SK-N-SH treated with all-trans-retinoic acid at 6 μM for 48 hours (cell line): ENCODE data around the gene SLC10A6.

Source experiments
- ATAC-seq: fragments of 200-7000 bp; cut with Tn5 transposase; 3 replicates; pipeline ENCODE4 v1.9.1; 2020; ENCODE audit warnings: mild to moderate bottlenecking, moderate library complexity
- BACH2 ChIP-seq: fragments of 250-450 bp; sonication (Bioruptor Pico); IDR thresholded peaks from 2 replicates; pipeline ENCODE4 v1.9.0; 2021; ENCODE audit warnings: mild to moderate bottlenecking, borderline replicate concordance
- CSDC2 ChIP-seq: fragments of 250-450 bp; sonication (Bioruptor Pico); IDR thresholded peaks from 2 replicates; pipeline ENCODE4 v1.5.0; 2020; ENCODE audit warnings: mild to moderate bottlenecking, moderate library complexity
- ESRRG ChIP-seq: fragments of 250-450 bp; sonication (Bioruptor Pico); IDR thresholded peaks from 2 replicates; pipeline ENCODE4 v1.6.1; 2021; ENCODE audit warnings: mild to moderate bottlenecking
- GLIS3 ChIP-seq: fragments of 250-450 bp; sonication (Bioruptor Pico); IDR thresholded peaks from 2 replicates; pipeline ENCODE4 v1.5.0; 2020; ENCODE audit warnings: mild to moderate bottlenecking, moderate library complexity
- ISL1 ChIP-seq: fragments of 250-450 bp; sonication (Bioruptor Pico); IDR thresholded peaks from 2 replicates; pipeline ENCODE4 v2.1.2; 2022; ENCODE audit warnings: mild to moderate bottlenecking, moderate library complexity
- OSR1 ChIP-seq: fragments of 250-450 bp; sonication (Bioruptor Pico); IDR thresholded peaks from 2 replicates; pipeline ENCODE4 v1.8.0; 2022; ENCODE audit warnings: moderate library complexity, mild to moderate bottlenecking, inconsistent platforms
- PPARA ChIP-seq: fragments of 250-450 bp; sonication (Bioruptor Pico); IDR thresholded peaks from 2 replicates; pipeline ENCODE4 v1.5.0; 2020; ENCODE audit warnings: mild to moderate bottlenecking, borderline replicate concordance
- RARB ChIP-seq: fragments of 250-450 bp; sonication (Bioruptor Pico); IDR thresholded peaks from 2 replicates; pipeline ENCODE4 v1.8.0; 2021; ENCODE audit warnings: mild to moderate bottlenecking, moderate library complexity
- SNAI2 ChIP-seq: fragments of 250-450 bp; sonication (Bioruptor Pico); IDR thresholded peaks from 2 replicates; pipeline ENCODE4 v1.5.0; 2020; ENCODE audit warnings: mild to moderate bottlenecking, moderate library complexity
- TCF4 ChIP-seq: fragments of 250-450 bp; sonication (Bioruptor Pico); IDR thresholded peaks from 2 replicates; pipeline ENCODE4 v1.8.0; 2021; ENCODE audit warnings: mild to moderate bottlenecking, moderate library complexity, borderline replicate concordance
- TOX ChIP-seq: fragments of 250-450 bp; sonication (Bioruptor Pico); IDR thresholded peaks from 2 replicates; pipeline ENCODE4 v1.8.0; 2021; ENCODE audit warnings: mild to moderate bottlenecking, moderate library complexity, borderline replicate concordance
- ZC3H10 ChIP-seq: fragments of 250-450 bp; sonication (Bioruptor Pico); IDR thresholded peaks from 2 replicates; pipeline ENCODE4 v1.5.1; 2021; ENCODE audit warnings: mild to moderate bottlenecking, moderate library complexity
- ZFP3 ChIP-seq: fragments of 250-450 bp; sonication (Bioruptor Pico); IDR thresholded peaks from 2 replicates; pipeline ENCODE4 v1.5.0; 2020; ENCODE audit warnings: mild to moderate bottlenecking, moderate library complexity
- ZFP30 ChIP-seq: fragments of 450-650 bp; formaldehyde crosslinking; IDR thresholded peaks from 2 replicates; pipeline ENCODE4 v1.5.0; 2022; ENCODE audit warnings: mild to moderate bottlenecking, moderate library complexity
- ZNF565 ChIP-seq: fragments of 450-650 bp; formaldehyde crosslinking; conservative IDR thresholded peaks from 2 replicates; pipeline ENCODE4 v1.5.0; 2020; ENCODE audit warnings: low read depth, mild to moderate bottlenecking, moderate library complexity
- ZNF70 ChIP-seq: fragments of 450-650 bp; formaldehyde crosslinking; IDR thresholded peaks from 2 replicates; pipeline ENCODE4 v1.5.0; 2020; ENCODE audit warnings: mild to moderate bottlenecking, moderate library complexity
- ZNF8 ChIP-seq: fragments of 450-650 bp; formaldehyde crosslinking; IDR thresholded peaks from 2 replicates; pipeline ENCODE4 v1.5.0; 2020; ENCODE audit warnings: mild to moderate bottlenecking, moderate library complexity
- TF ChIP-seq, protein P1 (sequence below): fragments of 250-450 bp; sonication (Bioruptor Pico); IDR thresholded peaks from 2 replicates; pipeline ENCODE4 v1.8.0; 2021; ENCODE audit warnings: low read depth, mild to moderate bottlenecking, moderate library complexity, borderline replicate concordance
- TF ChIP-seq, protein P2 (sequence below): fragments of 250-450 bp; sonication (Bioruptor Pico); IDR thresholded peaks from 2 replicates; pipeline ENCODE4 v1.5.1; 2021; ENCODE audit warnings: mild to moderate bottlenecking, moderate library complexity
- TF ChIP-seq, protein P3 (sequence below): fragments of 250-450 bp; sonication (Bioruptor Pico); IDR thresholded peaks from 2 replicates; pipeline ENCODE4 v1.8.0; 2020; ENCODE audit warnings: mild to moderate bottlenecking, moderate library complexity, borderline replicate concordance
- TF ChIP-seq, protein P4 (sequence below): fragments of 250-450 bp; sonication (Bioruptor Pico); IDR thresholded peaks from 2 replicates; pipeline ENCODE4 v1.5.0; 2020; ENCODE audit warnings: mild to moderate bottlenecking, moderate library complexity
- TF ChIP-seq, protein P5 (sequence below): fragments of 250-450 bp; sonication (Bioruptor Pico); IDR thresholded peaks from 2 replicates; pipeline ENCODE4 v1.5.1; 2020; ENCODE audit warnings: low read depth, mild to moderate bottlenecking, moderate library complexity

The SLC10A6 gene, protein sequence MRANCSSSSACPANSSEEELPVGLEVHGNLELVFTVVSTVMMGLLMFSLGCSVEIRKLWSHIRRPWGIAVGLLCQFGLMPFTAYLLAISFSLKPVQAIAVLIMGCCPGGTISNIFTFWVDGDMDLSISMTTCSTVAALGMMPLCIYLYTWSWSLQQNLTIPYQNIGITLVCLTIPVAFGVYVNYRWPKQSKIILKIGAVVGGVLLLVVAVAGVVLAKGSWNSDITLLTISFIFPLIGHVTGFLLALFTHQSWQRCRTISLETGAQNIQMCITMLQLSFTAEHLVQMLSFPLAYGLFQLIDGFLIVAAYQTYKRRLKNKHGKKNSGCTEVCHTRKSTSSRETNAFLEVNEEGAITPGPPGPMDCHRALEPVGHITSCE

DNA sequence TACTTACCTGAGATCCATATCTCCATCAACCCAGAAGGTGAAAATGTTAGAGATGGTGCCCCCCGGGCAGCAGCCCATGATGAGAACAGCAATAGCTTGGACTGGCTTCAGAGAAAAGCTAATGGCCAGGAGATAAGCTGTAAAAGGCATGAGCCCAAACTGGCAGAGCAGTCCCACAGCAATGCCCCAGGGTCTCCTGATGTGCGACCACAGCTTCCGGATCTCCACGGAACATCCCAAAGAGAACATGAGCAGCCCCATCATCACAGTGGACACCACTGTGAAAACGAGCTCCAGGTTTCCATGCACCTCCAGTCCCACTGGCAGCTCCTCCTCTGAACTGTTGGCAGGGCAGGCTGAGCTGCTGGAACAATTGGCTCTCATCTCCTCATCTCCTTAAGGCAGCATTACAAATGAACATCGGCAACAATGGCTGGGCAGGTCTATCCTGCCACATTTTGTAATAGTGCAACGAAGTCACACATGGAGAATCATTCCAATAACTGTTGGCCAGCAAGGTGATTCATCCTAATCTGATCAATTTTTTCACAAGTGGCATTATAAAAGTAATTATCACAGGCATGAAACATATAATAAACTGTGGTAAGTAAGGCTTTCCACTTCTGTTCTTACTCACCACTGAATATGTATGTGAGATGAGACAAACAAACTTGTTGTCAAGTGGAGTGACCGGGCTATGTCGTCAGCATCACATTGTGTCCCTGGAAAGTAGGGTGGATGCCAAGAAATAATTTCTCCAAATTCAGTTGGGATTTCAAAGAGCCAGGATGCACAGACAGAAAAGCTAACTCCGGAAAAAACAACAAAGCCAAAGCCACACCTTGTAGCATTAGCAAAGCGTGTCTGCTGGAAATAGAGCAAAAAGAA lies at the start of gene SLC10A6:
Gene SLC10A6, minus strand, starts transcription at position 653 of the 888 bp plus-strand sequence. Its CDS starts 269 bp downstream, at position 384.
- ATAC-seq = no peak
- TF ChIP-seq, protein P1, sequence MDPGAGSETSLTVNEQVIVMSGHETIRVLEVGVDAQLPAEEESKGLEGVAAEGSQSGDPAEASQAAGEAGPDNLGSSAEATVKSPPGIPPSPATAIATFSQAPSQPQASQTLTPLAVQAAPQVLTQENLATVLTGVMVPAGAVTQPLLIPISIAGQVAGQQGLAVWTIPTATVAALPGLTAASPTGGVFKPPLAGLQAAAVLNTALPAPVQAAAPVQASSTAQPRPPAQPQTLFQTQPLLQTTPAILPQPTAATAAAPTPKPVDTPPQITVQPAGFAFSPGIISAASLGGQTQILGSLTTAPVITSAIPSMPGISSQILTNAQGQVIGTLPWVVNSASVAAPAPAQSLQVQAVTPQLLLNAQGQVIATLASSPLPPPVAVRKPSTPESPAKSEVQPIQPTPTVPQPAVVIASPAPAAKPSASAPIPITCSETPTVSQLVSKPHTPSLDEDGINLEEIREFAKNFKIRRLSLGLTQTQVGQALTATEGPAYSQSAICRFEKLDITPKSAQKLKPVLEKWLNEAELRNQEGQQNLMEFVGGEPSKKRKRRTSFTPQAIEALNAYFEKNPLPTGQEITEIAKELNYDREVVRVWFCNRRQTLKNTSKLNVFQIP = no peak
- no peak for TF ChIP-seq ZNF8
- no peak for TF ChIP-seq ZFP30 (CRISPR knock-in tag)
- no peak for TF ChIP-seq OSR1
- TF ChIP-seq PPARA (CRISPR knock-in tag) = no peak
- TF ChIP-seq ZNF70 = no peak
- TF ChIP-seq ESRRG (CRISPR knock-in tag) = no peak
- TF ChIP-seq, protein P2, sequence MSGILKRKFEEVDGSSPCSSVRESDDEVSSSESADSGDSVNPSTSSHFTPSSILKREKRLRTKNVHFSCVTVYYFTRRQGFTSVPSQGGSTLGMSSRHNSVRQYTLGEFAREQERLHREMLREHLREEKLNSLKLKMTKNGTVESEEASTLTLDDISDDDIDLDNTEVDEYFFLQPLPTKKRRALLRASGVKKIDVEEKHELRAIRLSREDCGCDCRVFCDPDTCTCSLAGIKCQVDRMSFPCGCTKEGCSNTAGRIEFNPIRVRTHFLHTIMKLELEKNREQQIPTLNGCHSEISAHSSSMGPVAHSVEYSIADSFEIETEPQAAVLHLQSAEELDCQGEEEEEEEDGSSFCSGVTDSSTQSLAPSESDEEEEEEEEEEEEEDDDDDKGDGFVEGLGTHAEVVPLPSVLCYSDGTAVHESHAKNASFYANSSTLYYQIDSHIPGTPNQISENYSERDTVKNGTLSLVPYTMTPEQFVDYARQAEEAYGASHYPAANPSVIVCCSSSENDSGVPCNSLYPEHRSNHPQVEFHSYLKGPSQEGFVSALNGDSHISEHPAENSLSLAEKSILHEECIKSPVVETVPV (CRISPR knock-in tag) = no peak
- TF ChIP-seq ZFP3 = no peak
- TF ChIP-seq ZC3H10 = no peak
- no peak for TF ChIP-seq TOX (CRISPR knock-in tag)
- TF ChIP-seq, protein P3, sequence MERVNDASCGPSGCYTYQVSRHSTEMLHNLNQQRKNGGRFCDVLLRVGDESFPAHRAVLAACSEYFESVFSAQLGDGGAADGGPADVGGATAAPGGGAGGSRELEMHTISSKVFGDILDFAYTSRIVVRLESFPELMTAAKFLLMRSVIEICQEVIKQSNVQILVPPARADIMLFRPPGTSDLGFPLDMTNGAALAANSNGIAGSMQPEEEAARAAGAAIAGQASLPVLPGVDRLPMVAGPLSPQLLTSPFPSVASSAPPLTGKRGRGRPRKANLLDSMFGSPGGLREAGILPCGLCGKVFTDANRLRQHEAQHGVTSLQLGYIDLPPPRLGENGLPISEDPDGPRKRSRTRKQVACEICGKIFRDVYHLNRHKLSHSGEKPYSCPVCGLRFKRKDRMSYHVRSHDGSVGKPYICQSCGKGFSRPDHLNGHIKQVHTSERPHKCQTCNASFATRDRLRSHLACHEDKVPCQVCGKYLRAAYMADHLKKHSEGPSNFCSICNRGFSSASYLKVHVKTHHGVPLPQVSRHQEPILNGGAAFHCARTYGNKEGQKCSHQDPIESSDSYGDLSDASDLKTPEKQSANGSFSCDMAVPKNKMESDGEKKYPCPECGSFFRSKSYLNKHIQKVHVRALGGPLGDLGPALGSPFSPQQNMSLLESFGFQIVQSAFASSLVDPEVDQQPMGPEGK = no peak
- no peak for TF ChIP-seq GLIS3 (CRISPR knock-in tag)
- TF ChIP-seq SNAI2 = no peak
- TF ChIP-seq CSDC2 (CRISPR knock-in tag) = no peak

DNA sequence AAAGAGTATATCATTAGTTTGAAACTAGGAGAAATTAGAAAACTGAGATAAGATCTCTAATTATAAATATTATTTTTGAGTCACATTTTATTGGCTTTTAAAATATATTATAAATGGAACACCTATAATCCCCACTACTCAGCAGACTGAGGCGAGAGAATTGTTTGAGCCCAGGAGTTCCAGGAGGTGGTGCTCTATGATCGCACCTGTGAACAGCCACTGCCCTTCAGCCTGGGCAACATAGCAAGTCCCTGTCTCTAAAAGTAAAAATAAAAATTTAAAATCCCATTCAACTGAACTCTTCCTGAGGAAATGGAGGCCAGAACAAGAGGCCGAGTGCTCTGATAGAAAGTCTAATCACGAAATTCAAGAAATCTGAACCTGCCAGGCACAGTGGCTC lies 49.4 kb upstream of the SLC10A6 start:
- TF ChIP-seq CSDC2 (CRISPR knock-in tag) (no peak), ISL1 (no peak), RARB (CRISPR knock-in tag) (no peak), ZFP30 (CRISPR knock-in tag) (no peak), TOX (CRISPR knock-in tag) (no peak)
- ATAC-seq = no peak

DNA sequence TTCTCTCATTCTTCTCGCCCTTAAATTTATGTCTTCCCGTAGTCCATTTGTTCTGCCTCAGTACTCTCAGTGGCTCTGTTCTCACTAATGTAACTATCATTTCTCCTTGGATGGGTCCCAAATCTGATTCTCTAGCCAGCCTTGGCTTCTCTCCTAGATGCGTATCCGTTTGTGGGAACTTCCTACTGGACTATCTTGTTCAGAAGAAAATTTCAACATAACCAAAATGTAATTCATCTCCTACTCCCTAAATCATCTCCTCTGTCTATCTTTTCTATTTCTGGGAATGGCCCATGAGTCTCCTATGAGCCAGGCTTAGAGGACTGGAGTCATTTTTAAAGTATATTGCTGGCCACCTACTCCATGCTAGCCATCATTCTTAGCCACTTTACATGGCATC lies 47.4 kb upstream of the SLC10A6 start:
- TF ChIP-seq CSDC2 (CRISPR knock-in tag) (no peak), ZNF565 (CRISPR knock-in tag) (no peak), ZFP3 (no peak), ZFP30 (CRISPR knock-in tag) (no peak), ZC3H10 (no peak), TOX (CRISPR knock-in tag) (no peak), ESRRG (CRISPR knock-in tag) (no peak), SNAI2 (no peak), RARB (CRISPR knock-in tag) (no peak), TCF4 (peak; percentile 38; the same call in 1 of the 2 replicates), ISL1 (peak; percentile 81), GLIS3 (CRISPR knock-in tag) (no peak)
- no peak for ATAC-seq

DNA sequence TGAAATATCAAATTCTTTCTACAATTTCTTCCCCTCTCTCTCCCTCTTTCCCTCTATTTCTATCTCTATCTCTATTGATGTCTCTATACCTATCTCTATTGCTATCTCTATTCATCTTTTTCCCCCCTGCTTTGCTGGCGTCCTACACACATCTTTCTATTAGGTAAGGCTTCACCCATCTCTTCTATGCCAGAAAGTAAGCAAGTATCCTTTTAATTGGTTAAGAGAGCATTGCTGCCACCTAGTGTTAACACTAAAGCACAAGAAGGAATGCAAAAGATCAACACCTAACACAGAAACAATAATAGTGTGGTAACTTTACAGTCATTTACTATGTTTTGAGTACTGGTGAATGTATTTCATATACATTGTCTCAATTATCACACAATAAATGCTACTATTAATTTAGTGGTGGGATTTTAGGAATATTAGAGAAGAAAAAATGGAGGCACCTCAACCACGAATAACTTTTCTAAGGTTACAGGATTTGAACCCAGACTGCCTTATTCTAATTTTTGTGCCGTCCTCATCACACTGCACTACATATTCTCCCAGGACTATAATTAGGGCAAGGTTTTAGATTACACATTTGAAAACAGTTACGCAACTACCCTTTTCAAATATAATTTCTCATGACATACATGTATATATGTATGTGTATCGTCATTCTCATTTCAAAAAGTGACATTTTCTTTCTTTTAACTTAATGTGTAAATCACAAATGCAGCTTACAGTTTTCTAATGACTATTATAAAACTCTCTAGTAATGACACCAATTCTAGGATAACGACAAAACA lies 46.7 kb upstream of the SLC10A6 start:
- peak; percentile 48 for ATAC-seq
- no peak for TF ChIP-seq PPARA (CRISPR knock-in tag)
- TF ChIP-seq, protein P4, sequence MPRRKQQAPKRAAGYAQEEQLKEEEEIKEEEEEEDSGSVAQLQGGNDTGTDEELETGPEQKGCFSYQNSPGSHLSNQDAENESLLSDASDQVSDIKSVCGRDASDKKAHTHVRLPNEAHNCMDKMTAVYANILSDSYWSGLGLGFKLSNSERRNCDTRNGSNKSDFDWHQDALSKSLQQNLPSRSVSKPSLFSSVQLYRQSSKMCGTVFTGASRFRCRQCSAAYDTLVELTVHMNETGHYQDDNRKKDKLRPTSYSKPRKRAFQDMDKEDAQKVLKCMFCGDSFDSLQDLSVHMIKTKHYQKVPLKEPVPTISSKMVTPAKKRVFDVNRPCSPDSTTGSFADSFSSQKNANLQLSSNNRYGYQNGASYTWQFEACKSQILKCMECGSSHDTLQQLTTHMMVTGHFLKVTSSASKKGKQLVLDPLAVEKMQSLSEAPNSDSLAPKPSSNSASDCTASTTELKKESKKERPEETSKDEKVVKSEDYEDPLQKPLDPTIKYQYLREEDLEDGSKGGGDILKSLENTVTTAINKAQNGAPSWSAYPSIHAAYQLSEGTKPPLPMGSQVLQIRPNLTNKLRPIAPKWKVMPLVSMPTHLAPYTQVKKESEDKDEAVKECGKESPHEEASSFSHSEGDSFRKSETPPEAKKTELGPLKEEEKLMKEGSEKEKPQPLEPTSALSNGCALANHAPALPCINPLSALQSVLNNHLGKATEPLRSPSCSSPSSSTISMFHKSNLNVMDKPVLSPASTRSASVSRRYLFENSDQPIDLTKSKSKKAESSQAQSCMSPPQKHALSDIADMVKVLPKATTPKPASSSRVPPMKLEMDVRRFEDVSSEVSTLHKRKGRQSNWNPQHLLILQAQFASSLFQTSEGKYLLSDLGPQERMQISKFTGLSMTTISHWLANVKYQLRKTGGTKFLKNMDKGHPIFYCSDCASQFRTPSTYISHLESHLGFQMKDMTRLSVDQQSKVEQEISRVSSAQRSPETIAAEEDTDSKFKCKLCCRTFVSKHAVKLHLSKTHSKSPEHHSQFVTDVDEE (CRISPR knock-in tag) = no peak
- no peak for TF ChIP-seq ZC3H10
- no peak for TF ChIP-seq ZFP30 (CRISPR knock-in tag)
- no peak for TF ChIP-seq ZNF8
- TF ChIP-seq TOX (CRISPR knock-in tag) = no peak
- TF ChIP-seq CSDC2 (CRISPR knock-in tag) = no peak
- no peak for TF ChIP-seq BACH2 (CRISPR knock-in tag)
- TF ChIP-seq, protein P5, sequence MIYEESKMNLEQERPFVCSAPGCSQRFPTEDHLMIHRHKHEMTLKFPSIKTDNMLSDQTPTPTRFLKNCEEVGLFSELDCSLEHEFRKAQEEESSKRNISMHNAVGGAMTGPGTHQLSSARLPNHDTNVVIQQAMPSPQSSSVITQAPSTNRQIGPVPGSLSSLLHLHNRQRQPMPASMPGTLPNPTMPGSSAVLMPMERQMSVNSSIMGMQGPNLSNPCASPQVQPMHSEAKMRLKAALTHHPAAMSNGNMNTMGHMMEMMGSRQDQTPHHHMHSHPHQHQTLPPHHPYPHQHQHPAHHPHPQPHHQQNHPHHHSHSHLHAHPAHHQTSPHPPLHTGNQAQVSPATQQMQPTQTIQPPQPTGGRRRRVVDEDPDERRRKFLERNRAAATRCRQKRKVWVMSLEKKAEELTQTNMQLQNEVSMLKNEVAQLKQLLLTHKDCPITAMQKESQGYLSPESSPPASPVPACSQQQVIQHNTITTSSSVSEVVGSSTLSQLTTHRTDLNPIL (CRISPR knock-in tag) = no peak
- TF ChIP-seq ZFP3 = no peak
- TF ChIP-seq, protein P1 = no peak
- no peak for TF ChIP-seq ESRRG (CRISPR knock-in tag)
